Measurements from ENCODE around the gene PLEKHG2. TPM values are rescaled to one million over a fixed set of nuclear protein-coding genes. Genes with fewer than 3 reads are reported as not detected.

Gene PLEKHG2
- total RNA-seq, 1 experiment from 2014 or later: 29.0 TPM

DNA sequence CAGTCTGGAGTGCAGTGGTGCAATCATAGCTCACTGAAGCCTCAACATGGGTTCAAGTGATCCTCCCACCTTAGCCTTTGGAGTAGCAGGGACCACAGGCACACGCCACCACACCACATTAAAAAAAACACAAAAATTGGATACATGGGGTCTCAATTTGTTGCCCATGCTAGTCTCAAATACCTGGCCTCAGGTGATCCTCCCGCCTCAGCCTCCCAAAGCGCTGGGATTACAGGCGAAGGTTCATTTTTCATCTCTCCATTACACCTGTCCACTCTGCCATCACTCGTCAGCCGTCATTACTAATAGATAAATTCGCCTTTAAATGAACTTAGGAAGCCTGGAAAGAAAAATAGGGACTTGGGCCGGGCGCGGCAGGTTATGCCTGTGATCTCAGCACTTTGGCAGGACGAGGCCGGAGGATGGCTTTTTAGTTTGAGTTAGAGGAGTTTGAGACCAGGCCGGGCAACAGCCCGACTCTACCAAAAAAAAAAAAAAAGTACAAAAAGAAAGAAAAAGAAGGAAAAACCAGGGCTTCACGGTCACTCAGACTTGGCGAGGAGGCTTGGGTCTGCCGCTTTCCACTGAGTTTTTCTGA lies 32.2 kb downstream of the PLEKHG2 start:
- Histone ChIP-seq H3K36me3 (ENCODE audit: control insufficient read depth in 1 of 2, insufficient read depth in 2 of 2, low read length in 2 of 2) (peaks cover 2 to 9% of the 10 kb centered on the region in 2 experiments; a peak in 2 of 4 replicates), H4K20me1 (ENCODE audit: insufficient read depth) (no peaks in the 10 kb centered on the region), H3K4me1 (ENCODE audit: control insufficient read depth in 1 of 2, insufficient read depth in 2 of 2, low read length in 2 of 2) (peaks cover 6 to 37% of the 10 kb centered on the region in 2 experiments), H3K9me3 (ENCODE audit: control insufficient read depth in 1 of 2, insufficient read depth in 1 of 2, low read depth in 1 of 2, low read length in 2 of 2) (no peaks in the 10 kb centered on the region; a peak in 1 of 4 replicates), H3K9me2 (ENCODE audit: insufficient read depth) (no peaks in the 10 kb centered on the region), H2AFZ (ENCODE audit: low read depth, low read length, poor library complexity, severe bottlenecking) (no peak overlapping the region), H3K4me3 (replicated peaks in 1 of 2; ENCODE audit: low read depth in 1 of 2, low read length in 2 of 2) (peak overlapping the region; percentile 74 to 100), H3K79me2 (ENCODE audit: insufficient read depth, low read length) (peaks cover 52% of the 10 kb centered on the region), H3K27ac (ENCODE audit: low read depth, low read length) (peak overlapping the region; percentile 87), H3K9ac (ENCODE audit: low read length) (peak overlapping the region; percentile 86), H3K4me2 (ENCODE audit: low read length) (peak overlapping the region; percentile 78), H3K27me3 (ENCODE audit: insufficient read depth, low read length) (no peaks in the 10 kb centered on the region)
- ATAC-seq (no peak), DNase-seq (ENCODE audit: low read depth, low spot score) (no peak)
- ChIA-PET RAD21 (ENCODE audit: low non-redundant PET in 1 of 2, low total read pairs in 2 of 2, uncharacterized antibody in 2 of 2, unreplicated experiment in 2 of 2) (interaction anchor here in 1 of 2 experiments (0.6 kb wide), 1 partner anchor 30 kb away, joined by 3 read pairs; no protein-coding TSS in a partner anchor), CTCF (no interaction called here), POLR2A (interaction anchor here (0.7 to 2.7 kb wide), 4 partner anchors 9 to 54 kb away, joined by 3 to 35 read pairs (median 4); partner anchors contain the start of genes MED29, PAF1 and RPS16)
- TSS peak; percentile 96 for BruUV-seq (replicated peaks)
- intact Hi-C loops (cut with micrococcal nuclease): loop anchor here (2.0 kb wide), 1 partner anchor 88 kb away; the partner anchor contains the start of gene EID2B
- TF ChIP-seq JUND (IDR thresholded peaks at IDR 0.05): no peak
- no peak for TF ChIP-seq TCF7L2 (IDR thresholded peaks at IDR 0.05; ENCODE audit: borderline replicate concordance, extremely low read depth, insufficient read depth, insufficient read length)
- TF ChIP-seq, protein P1, sequence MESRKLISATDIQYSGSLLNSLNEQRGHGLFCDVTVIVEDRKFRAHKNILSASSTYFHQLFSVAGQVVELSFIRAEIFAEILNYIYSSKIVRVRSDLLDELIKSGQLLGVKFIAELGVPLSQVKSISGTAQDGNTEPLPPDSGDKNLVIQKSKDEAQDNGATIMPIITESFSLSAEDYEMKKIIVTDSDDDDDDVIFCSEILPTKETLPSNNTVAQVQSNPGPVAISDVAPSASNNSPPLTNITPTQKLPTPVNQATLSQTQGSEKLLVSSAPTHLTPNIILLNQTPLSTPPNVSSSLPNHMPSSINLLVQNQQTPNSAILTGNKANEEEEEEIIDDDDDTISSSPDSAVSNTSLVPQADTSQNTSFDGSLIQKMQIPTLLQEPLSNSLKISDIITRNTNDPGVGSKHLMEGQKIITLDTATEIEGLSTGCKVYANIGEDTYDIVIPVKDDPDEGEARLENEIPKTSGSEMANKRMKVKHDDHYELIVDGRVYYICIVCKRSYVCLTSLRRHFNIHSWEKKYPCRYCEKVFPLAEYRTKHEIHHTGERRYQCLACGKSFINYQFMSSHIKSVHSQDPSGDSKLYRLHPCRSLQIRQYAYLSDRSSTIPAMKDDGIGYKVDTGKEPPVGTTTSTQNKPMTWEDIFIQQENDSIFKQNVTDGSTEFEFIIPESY (IDR thresholded peaks at IDR 0.05; ENCODE audit: extremely low read depth, insufficient replicate concordance, low read length): no peak
- no peak for TF ChIP-seq EZH2 (IDR thresholded peaks at IDR 0.05)
- no peak for TF ChIP-seq CBX3 (IDR thresholded peaks at IDR 0.05; ENCODE audit: low read depth)
- TF ChIP-seq CEBPB (IDR thresholded peaks at IDR 0.05; ENCODE audit: low read depth): no peak
- TF ChIP-seq ZNF274 (IDR thresholded peaks at IDR 0.05; ENCODE audit: low read depth, low read length): no peak
